ENCODE results near the gene NEDD8.
A peak's percentile ranks its signal among the peaks of the same experiment; 100 is the strongest.

Gene NEDD8

GRCh38 chr14:24171422-24172260 lies 60.5 kb downstream of the NEDD8 start, which contains the start of gene REC8:
TSS of gene REC8 (plus strand) at chr14:24172080. CDS start at chr14:24172553, 473 bp downstream.
- Histone ChIP-seq H3K4me3 (ENCODE audit: insufficient read depth, low read depth, low read length, poor library complexity, severe bottlenecking) (peak within 1 kb of the TSS; percentile 18), H3K27ac (ENCODE audit: insufficient read depth, low read length, poor library complexity, severe bottlenecking) (peak within 1 kb of the TSS; percentile 49), H3K4me1 (ENCODE audit: control insufficient read depth, insufficient read depth, low read length, poor library complexity, severe bottlenecking) (peaks cover 8% of the 10 kb centered on the region), H3K27me3 (replicated peaks; ENCODE audit: control insufficient read depth, insufficient read depth, low read length, poor library complexity, severe bottlenecking) (no peaks in the 10 kb centered on the region), H3K9me3 (ENCODE audit: control insufficient read depth, low read length) (no peaks in the 10 kb centered on the region), H3K36me3 (ENCODE audit: control insufficient read depth, insufficient read depth, low read length) (peaks cover 11% of the 10 kb centered on the region)
- peak; percentile 60 to 72 (median 63) for DNase-seq

GRCh38 chr14:24167469-24168114 lies 64.6 kb downstream of the NEDD8 start:
- peaks cover 22% of the 10 kb centered on the region for H3K4me1 ChIP-seq (ENCODE audit: control insufficient read depth, insufficient read depth, low read length, poor library complexity, severe bottlenecking)
- H3K4me3 ChIP-seq (ENCODE audit: insufficient read depth, low read depth, low read length, poor library complexity, severe bottlenecking), result no peak overlapping the region
- no peak overlapping the region for H3K27ac ChIP-seq (ENCODE audit: insufficient read depth, low read length, poor library complexity, severe bottlenecking)
- no peaks in the 10 kb centered on the region for H3K9me3 ChIP-seq (ENCODE audit: control insufficient read depth, low read length)
- H3K27me3 ChIP-seq (replicated peaks; ENCODE audit: control insufficient read depth, insufficient read depth, low read length, poor library complexity, severe bottlenecking), result no peaks in the 10 kb centered on the region
- H3K36me3 ChIP-seq (ENCODE audit: control insufficient read depth, insufficient read depth, low read length), result peaks cover 43% of the 10 kb centered on the region
- DNase-seq, result no peak

All from effector memory CD4-positive, alpha-beta T cell (primary cell).